Stimulated activated CD4-positive, alpha-beta T cell treated with anti-CD3 and anti-CD28 coated beads, Interleukin-1b, Interleukin-23, amount 100 ng/mL, for 24 hours (primary cell): ENCODE data around the gene TST.

Source experiments
- DNase-seq, 4 experiments: peaks; one replicate each; pipeline ENCODE4 v3.0.0-alpha.2; 2020; ENCODE audit warnings: low read depth in 4 of 4, low spot score in 1 of 4

TST gene

GRCh38 chr22:37032535-37033460 lies 13.6 kb upstream of the TST start:
- DNase-seq = no peak

DNA sequence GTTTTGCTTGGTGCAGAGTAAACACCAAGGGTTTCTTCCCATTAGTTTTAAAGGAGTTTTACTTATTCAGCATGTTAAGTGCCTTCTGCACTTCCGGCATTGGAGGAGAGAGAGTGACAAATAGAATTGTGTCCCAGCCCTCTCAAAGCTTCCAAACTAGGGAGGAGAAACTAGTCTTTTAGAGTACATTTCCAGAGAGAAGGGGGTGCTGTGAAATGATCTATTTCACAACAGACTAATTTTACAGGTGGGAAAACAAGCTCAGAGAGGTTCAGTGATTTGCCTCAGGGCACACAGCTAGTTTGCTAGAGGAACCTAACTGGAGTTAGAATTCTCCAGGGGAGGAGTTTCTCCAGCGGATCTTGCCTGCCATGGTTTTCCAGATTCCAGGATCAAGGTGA lies 12.9 kb upstream of the TST start:
- no peak for DNase-seq

GRCh38 chr22:37030560-37031281 lies 11.5 kb upstream of the TST start:
- no peak for DNase-seq

- DNase-seq = no peak
Measured at GRCh38 chr22:37028692-37029674, 9.7 kb upstream of the TST start.

GRCh38 chr22:37027556-37027955 lies 8.3 kb upstream of the TST start:
- no peak for DNase-seq

- DNase-seq = no peak
Measured at GRCh38 chr22:37026325-37026724, 7.1 kb upstream of the TST start.

- no peak for DNase-seq
Measured at GRCh38 chr22:37025500-37026070, 6.3 kb upstream of the TST start.

DNA sequence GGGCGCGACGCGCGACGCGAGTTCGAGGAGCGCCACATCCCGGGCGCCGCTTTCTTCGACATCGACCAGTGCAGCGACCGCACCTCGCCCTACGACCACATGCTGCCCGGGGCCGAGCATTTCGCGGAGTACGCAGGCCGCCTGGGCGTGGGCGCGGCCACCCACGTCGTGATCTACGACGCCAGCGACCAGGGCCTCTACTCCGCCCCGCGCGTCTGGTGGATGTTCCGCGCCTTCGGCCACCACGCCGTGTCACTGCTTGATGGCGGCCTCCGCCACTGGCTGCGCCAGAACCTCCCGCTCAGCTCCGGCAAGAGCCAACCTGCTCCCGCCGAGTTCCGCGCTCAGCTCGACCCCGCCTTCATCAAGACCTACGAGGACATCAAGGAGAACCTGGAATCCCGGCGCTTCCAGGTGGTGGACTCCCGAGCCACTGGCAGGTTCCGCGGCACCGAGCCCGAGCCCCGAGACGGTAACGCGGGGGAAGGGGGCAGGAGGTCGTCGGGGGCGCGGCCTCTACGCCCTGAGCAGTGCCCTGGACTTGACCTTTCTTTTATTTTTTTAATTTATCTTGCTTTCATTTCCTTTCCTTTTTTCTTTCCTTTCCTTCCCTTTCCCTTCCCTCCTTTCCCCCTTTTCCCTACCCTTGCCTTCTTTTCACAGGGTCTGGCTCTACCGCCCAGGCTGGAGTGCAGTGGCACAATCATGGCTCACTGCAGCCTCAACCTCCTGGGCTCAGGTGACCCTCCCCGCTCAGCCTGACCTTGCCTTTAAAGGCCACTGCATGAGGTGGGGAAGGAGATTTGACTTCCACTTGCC lies 5.3 kb upstream of the TST start:
- DNase-seq = no peak

DNA sequence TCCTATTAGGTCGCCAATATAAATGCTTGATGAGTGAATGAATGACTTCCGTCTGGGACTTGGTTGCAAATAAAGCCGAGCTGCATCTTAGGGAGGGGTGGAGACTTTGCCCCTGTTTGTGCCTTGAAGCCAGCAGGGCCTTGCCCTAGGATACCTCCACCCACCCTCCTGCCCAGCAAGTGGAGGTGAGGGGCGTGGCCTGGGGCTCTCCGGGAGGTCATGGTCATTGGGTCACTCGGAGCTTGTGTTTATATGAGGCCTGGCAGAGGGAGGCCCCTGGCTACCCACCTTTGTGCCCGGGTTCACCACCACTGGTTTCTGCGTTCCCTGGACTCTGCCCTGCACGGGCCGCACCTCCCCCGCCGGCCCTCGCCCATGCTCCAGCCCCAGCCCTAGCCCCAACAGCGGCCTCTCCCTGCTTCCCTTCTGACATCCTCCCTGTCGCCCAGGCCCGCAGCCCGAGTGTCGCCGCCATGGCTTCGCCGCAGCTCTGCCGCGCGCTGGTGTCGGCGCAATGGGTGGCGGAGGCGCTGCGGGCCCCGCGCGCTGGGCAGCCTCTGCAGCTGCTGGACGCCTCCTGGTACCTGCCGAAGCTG lies 4.6 kb upstream of the TST start:
- DNase-seq = no peak

DNA sequence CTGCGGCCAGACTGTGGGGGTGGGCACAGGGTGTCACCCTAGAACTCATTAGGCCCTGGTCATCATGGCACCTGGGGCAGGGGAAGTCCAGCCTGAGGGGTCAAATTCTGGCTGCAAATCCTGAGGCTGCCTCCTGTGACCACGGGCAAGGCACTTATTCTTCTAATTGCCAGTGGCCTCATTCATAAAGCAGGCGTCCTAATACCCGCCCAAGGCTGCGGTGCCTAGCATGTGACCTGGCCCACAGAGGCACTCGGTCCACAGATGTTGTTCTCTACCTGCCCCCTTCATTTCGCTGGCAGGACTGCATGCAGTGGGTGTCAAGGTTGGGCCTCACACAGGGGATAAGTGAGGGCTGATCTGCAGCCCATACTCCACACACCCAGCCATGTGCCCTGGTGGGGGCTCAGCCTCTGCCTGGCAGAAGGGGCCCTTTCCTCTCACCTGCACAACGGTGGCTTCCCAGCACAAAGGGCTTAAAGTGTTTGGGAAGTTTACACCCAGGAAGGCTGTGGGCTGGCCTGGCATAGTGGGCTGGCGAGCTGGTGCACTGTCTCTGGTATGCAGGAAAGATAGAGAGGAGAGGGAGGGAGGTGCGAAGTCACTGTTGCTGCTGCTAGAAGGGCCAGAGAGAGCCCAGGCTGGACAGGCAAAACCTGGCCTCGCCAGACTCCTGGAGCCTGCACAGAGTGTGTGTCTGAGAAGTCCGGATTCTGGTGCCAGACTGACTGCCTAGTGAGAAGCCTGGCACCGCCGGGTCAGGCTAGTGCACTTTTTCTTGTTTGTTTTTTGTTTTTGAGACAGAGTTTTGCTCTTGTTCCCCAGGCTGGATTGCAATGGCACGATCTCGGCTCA lies 3.5 kb upstream of the TST start:
- no peak for DNase-seq

GRCh38 chr22:37021710-37022482 lies 2.6 kb upstream of the TST start:
- peak in 2 of 4 experiments; percentile 40 for DNase-seq

- DNase-seq = no peak
Measured at GRCh38 chr22:37021041-37021440, 1.8 kb upstream of the TST start.

- DNase-seq = no peak
Measured at GRCh38 chr22:37020192-37020479, 889 bp upstream of the TST start.

DNA sequence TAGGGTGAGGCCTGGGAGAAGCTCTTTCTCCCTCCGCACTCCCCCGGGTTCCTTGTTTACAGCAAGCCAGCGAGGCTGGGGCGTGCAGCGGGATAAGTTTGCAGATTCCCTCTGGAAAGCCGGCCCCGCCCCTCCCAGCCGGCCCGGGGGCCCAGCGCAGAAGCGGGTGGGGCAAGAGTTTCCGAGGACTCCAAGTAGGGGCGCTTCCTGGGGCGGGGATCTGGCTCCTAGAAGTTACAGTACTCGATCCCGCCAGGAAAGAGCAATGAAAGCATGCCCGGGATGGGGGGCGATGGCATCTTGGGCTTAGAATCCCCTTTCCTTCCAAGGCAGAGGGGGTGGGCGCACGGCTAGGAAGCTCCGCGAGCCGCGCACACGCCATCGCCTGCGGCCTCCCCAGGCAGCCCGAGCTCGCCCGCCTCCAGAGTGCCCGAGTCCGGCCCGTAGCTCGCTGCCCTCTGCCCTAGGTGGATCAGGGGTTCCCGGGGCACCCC lies 385 bp downstream of the TST start:
- no peak for DNase-seq

- no peak for DNase-seq
Measured at GRCh38 chr22:37018086-37018814, 997 bp downstream of the TST start.

DNA sequence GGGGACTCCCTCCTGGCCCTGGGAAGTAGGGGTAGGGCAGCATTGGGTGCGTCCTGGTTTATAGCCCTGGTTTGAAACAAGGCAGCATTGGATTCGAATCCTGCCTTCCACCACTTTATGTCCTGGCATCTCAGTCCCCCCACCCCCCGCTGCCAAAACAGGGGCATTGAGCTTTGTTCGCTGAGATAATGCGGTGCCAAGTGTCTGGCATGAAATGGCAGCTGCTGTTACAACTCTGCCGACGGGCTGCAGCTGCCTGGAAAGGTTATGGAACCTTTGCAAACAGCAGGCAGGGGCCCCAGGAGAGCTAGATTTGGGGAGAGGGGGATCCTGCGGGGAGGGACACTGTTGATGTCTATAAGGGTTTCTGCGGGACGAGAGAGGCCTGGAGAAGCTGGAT lies 1.9 kb downstream of the TST start:
- DNase-seq = no peak
